Measurements from ENCODE around the gene SLC13A4. TPM values are rescaled to one million over a fixed set of nuclear protein-coding genes. Genes with fewer than 3 reads are reported as not detected.

Gene SLC13A4
- total RNA-seq, 3 donors from 2014 or later = 0.29 to 0.32 TPM; not detected in 1

DNA sequence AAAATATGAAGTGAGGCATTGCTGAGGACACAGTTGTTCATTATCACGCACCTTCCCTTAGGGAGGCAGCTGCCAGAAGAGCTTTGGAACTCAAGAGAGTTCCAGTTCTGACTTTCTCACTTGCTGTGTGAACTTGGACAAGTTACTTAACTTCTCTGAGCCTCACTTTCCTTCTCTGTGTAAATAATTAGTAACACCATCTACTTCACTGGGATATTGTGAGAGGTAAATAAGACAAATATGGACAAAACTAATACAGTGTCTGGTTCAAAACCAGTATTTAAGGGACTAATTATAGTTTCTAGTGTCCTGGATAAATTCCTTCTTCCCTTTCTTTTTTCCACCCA lies 6.3 kb upstream of the SLC13A4 start:
- Histone ChIP-seq H3K27ac (no peak overlapping the region), H3K4me1 (peaks cover 0 to 3% of the 10 kb centered on the region in 2 donors), H3K36me3 (no peaks in the 10 kb centered on the region), H3K9me3 (no peaks in the 10 kb centered on the region), H3K27me3 (no peaks in the 10 kb centered on the region), H3K4me3 (no peak overlapping the region)
- intact Hi-C loops (cut with DNase I; ENCODE audit: low total_unique reads) = no loop called here
- TF ChIP-seq POLR2AphosphoS5 (IDR thresholded peaks at IDR 0.05) (no peak), POLR2A (IDR thresholded peaks at IDR 0.05) (no peak)
- TF ChIP-seq, protein P1, sequence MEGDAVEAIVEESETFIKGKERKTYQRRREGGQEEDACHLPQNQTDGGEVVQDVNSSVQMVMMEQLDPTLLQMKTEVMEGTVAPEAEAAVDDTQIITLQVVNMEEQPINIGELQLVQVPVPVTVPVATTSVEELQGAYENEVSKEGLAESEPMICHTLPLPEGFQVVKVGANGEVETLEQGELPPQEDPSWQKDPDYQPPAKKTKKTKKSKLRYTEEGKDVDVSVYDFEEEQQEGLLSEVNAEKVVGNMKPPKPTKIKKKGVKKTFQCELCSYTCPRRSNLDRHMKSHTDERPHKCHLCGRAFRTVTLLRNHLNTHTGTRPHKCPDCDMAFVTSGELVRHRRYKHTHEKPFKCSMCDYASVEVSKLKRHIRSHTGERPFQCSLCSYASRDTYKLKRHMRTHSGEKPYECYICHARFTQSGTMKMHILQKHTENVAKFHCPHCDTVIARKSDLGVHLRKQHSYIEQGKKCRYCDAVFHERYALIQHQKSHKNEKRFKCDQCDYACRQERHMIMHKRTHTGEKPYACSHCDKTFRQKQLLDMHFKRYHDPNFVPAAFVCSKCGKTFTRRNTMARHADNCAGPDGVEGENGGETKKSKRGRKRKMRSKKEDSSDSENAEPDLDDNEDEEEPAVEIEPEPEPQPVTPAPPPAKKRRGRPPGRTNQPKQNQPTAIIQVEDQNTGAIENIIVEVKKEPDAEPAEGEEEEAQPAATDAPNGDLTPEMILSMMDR (IDR thresholded peaks at IDR 0.05) = no peak
- DNase-seq (ENCODE audit: low spot score in 2 of 2) = no peak

DNA sequence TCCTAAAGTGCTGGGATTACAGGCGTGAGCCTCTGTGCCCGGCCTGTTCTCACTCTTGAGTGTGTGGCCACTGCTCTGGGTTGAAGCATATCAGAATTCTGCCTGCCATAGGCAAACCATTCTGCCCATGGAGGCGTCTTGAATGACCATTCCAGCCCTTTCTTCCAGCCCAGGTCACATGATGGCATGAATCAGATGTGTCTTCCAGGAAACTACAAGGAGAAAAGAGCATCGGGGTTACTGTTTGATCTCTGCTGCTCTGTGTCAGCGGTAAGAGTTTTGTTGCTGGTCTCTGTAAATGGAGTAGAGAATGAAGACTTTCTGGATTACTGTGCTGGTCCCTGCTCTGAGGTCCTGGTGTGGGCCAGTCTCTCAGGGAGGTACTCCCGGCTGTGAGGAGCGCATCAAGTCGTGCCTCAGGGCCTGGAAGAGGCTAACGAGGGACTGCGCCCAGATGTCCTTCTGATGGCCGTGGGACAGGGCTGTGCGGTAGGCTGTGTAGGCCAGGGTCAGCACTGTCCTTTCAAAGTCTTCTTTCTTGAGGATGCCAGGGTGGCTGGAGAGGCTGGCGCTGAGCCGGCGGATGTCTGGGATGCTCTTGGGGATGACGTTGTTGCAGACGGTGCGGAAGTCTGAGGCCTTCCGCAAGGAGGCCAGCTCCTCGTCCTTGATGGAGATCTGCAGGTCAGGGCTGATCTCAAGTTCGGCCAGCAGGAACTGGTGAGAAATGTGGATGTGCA lies 5.8 kb upstream of the SLC13A4 start:
- Histone ChIP-seq H3K4me3 (no peak overlapping the region), H3K4me1 (peaks cover 0 to 3% of the 10 kb centered on the region in 2 donors), H3K9me3 (no peaks in the 10 kb centered on the region), H3K36me3 (no peaks in the 10 kb centered on the region), H3K27me3 (no peaks in the 10 kb centered on the region), H3K27ac (no peak overlapping the region)
- intact Hi-C loops (cut with DNase I; ENCODE audit: low total_unique reads) = no loop called here
- no peak for DNase-seq (ENCODE audit: low spot score in 2 of 2)
- no peak for TF ChIP-seq POLR2AphosphoS5 (IDR thresholded peaks at IDR 0.05)
- TF ChIP-seq POLR2A (IDR thresholded peaks at IDR 0.05) = no peak
- TF ChIP-seq, protein P1 (IDR thresholded peaks at IDR 0.05) = no peak

DNA sequence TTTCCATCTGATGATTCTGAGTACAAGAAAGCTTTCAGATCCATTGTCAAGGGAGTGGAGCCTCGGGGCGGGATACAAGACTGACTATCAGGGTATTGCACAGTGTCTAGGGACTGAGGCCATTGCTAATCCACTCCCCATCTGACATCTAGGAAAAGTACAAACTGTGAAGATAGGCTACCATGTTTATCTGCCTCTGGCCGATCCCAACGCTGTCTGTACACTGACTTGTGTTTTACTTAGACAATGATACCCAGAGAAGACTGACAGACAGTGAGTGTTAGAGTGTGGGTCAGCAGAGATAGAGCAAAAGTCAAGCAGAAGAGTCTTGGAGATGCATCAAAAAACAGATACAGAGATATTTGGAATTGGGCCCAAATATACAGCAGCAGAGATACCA lies 3.1 kb upstream of the SLC13A4 start:
- Histone ChIP-seq H3K27ac (no peak overlapping the region), H3K36me3 (no peaks in the 10 kb centered on the region), H3K4me1 (peaks cover 0 to 3% of the 10 kb centered on the region in 2 donors), H3K4me3 (no peak overlapping the region), H3K27me3 (no peaks in the 10 kb centered on the region), H3K9me3 (no peaks in the 10 kb centered on the region)
- intact Hi-C loops (cut with DNase I; ENCODE audit: low total_unique reads) = no loop called here
- DNase-seq (ENCODE audit: low spot score in 2 of 2) = no peak
- no peak for TF ChIP-seq POLR2A (IDR thresholded peaks at IDR 0.05)
- TF ChIP-seq, protein P1 (IDR thresholded peaks at IDR 0.05) = no peak
- no peak for TF ChIP-seq POLR2AphosphoS5 (IDR thresholded peaks at IDR 0.05)

DNA sequence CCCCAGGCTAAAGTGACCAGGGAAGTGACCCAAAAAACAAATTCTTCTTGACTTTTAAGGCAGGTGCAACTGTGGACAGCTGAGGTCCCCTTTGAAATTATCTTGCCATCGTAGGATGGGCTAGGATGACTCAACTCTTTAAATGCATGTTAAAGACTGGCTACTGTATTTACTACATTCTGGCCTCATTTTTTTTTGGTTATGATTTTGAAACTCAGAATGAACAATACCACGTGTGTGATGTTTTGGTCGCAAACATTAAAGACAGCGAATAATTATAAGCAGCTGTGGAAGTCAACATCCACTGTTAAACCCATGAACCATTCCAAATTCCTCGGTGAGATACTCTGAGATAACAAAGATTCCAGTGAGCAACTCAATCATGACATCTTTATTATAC lies 1.2 kb upstream of the SLC13A4 start:
- intact Hi-C loops (cut with DNase I; ENCODE audit: low total_unique reads) = no loop called here
- peak overlapping the region in 1 of 2 donors; percentile 7 for H3K27ac ChIP-seq
- H3K27me3 ChIP-seq = no peaks in the 10 kb centered on the region
- no peak overlapping the region for H3K4me3 ChIP-seq
- H3K4me1 ChIP-seq = peaks cover 0 to 3% of the 10 kb centered on the region in 2 donors
- no peaks in the 10 kb centered on the region for H3K9me3 ChIP-seq
- DNase-seq (ENCODE audit: low spot score in 2 of 2) = no peak
- no peaks in the 10 kb centered on the region for H3K36me3 ChIP-seq
- TF ChIP-seq, protein P1 (IDR thresholded peaks at IDR 0.05) = no peak
- no peak for TF ChIP-seq POLR2AphosphoS5 (IDR thresholded peaks at IDR 0.05)
- no peak for TF ChIP-seq POLR2A (IDR thresholded peaks at IDR 0.05)

DNA sequence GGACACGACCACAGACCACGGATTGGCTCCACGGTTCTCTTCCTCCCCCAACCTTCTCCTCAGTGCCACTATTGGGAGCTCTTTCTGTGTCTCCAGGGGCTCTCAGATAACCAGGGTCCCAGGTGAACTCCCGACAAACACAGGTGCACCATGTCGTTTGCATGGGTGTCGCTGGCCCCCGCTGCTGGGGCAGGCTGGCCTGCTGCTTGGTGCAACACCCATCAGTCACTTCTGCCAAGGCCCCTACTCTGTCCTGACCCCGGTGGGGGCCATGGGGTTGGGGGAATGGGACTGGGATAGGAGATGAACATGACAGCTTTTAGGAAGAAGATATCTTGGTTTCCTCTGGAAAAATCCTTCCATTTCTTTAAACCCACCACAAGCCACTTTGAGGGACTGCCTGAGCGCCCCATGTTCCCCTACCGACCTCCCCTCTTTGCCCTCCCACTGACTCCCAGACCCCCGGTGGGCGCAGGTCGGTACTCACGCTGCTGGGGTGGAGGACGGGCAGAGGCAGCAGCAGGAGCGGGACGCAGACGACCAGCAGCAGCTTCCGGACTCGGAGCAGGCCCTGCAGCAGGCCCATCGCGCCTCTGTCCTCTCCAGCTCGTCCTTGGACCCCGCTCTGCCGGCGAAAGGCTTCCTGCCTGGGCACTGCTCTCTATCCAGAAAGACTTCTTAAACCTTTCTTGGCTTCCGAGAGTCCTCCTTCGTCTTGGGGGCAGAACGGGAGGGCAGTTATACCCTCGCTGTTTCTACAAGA lies 894 bp downstream of the SLC13A4 start:
- DNase-seq (ENCODE audit: low spot score in 2 of 2) = no peak
- intact Hi-C loops (cut with DNase I; ENCODE audit: low total_unique reads) = no loop called here
- Histone ChIP-seq H3K4me3 (no peak overlapping the region), H3K9me3 (no peaks in the 10 kb centered on the region), H3K4me1 (peaks cover 0 to 3% of the 10 kb centered on the region in 2 donors), H3K27me3 (no peaks in the 10 kb centered on the region), H3K36me3 (no peaks in the 10 kb centered on the region), H3K27ac (no peak overlapping the region)
- TF ChIP-seq POLR2AphosphoS5 (IDR thresholded peaks at IDR 0.05) (no peak), POLR2A (IDR thresholded peaks at IDR 0.05) (no peak)
- TF ChIP-seq, protein P1 (IDR thresholded peaks at IDR 0.05) = no peak

All from breast epithelium (tissue), 4 donors.